Stimulated activated CD8-positive, alpha-beta memory T cell treated with anti-CD3 and anti-CD28 coated beads, Interleukin-15, amount 100 ng/mL, for 24 hours (primary cell): ENCODE measurements around the gene TSSC4.

Source experiments
- DNase-seq: peaks from one replicate; pipeline ENCODE4 v3.0.0-alpha.2; 2020; ENCODE audit warnings: low read depth

Gene TSSC4

DNA sequence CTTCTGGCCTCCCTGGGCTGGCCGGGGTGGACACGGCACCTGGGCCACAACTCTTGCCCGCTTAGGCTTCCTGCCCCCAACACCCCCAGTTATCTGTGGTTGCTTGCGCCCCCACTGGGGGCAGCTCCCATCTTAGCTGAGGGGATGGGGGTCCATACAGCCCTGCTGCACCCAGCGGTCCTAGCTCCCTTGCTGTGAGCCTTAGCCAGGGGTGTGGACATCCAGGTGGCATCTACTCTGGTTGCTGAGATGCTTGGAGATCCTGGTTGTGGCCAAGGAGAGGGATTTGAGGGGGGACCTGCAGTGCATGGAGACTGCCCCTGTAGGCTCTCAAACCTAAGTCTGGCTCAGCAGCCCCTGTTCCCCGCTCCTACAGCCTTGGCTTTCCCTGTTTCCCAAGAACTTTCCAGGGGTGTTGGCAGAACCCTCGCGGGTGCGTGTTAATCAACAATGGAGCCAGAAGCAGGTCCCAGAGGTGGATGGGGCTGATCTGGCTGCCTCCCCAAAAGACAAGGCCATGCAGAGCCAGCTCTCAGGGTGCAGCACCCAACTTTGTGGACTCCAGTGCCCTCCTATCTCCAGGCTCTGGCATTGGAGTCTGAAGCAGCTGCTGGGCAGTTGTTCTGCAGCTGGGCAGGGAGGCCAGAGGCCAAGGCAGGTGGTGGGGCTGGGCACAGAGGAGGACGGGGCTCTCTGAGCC is 47.6 kb downstream of the TSSC4 start:
- DNase-seq, result no peak

- no peak for DNase-seq
Measured at GRCh38 chr11:2448661-2449547, 48.4 kb downstream of the TSSC4 start.

GRCh38 chr11:2449548-2450320 is 49.2 kb downstream of the TSSC4 start:
- DNase-seq, result no peak

DNA sequence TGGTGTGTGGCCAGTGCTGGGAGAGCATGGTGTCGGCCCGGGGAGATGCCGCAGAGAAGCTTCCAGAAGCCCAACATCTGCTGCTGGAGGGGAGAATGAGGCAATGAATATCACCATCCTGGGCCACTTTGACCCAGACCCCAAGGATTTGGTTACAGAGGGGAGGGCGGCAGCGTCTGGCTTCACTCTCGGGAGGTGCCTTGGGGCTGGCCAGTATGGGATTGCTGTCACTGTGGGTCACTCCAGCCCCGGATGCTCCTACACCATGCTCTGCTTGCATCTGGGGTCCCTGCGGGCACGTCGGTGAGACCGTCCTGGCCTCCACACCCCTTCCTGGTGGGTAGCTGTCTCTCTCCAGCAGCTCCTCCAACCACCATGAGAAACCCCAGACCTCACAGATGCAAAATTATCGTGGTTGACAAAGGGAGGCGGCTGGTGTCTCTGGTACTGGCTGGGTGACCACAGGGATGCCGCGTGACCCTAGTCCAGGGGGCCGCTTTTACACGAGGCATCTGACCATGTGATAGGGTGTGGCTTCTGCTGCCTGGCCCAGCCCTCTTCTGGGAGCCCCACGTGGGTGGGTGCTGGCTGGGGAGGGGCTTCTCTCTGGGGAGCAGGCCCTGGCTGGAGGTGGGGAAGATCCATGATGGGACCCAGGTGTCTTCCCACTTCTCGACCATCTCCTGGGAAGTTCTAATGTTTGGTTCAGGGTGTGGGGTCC is 49.9 kb downstream of the TSSC4 start:
- no peak for DNase-seq

DNA sequence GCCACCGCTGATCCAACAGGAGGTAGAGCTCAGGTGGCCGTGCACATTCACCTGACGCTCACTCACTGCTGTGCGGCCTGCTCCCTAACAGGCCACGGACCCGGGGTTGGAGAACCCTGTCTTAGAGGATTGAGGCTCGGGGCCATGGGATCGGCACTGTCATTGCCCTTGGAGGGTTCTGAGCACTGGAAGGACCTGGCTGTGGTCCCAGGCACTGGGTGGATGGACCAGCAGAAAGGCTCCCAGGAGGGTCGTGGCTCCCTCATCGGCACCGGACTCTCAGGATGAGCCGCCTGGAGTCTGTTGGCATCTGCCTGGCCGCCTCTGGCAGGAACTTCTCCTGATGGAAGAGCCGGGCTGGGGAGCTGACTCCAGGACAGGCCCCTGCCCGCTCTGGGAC is 50.8 kb downstream of the TSSC4 start:
- no peak for DNase-seq

GRCh38 chr11:2451916-2452315 is 51.4 kb downstream of the TSSC4 start:
- no peak for DNase-seq

DNA sequence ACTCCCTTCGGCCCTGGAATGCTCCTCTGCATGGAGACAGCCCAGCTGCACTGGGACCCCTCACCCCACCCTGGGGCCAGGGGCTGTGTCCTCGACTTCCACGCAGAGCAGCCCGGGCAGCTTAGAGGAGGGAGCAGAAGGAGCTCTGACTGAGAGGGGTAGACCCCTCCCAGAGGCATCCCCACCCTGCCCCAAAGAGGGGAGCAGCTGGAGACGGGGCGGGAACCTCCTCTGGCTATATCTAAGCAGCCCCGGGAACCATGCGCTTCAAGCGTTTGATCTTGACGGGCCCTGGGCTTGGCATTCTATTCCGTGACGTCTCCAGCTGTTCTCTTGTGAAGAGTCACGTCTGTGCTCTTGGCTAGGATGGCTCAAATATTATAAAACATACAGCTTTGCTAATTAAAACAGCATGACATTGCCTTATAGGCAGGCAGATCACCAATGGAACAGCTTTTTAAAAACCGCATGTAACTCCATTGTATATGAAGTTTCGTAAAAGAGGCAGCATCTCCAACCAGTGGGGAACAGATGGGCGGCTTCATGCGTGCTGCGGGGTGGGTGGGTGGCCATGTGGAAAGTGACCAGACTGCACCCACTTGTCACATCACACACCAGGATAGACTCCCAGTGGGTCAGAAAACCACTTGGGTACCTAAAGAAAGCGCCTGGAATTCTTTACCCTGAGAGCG is 51.9 kb downstream of the TSSC4 start:
- no peak for DNase-seq

- DNase-seq, result no peak
Measured at GRCh38 chr11:2453436-2453835, 52.9 kb downstream of the TSSC4 start.
